Ectodermal cell (in vitro differentiated cells): Measurements from ENCODE around the gene USP20.
"Not testable (repeated sequence)": the region's sequence is repeated elsewhere in the genome, so short reads cannot be mapped to it uniquely, and the experiment has no call there.

Experiments
- H3K27ac ChIP-seq: 2 replicates; pipeline ENCODE4 v1.7.0; 2013; ENCODE audit warnings: mild to moderate bottlenecking, low read depth, low read length; ENCODE audit not compliant: insufficient read depth, poor library complexity, severe bottlenecking
- H3K27me3 ChIP-seq: 2 replicates; pipeline ENCODE4 v1.7.0; 2013; ENCODE audit warnings: mild to moderate bottlenecking, low read length; ENCODE audit not compliant: insufficient read depth, control insufficient read depth, poor library complexity, severe bottlenecking
- H3K36me3 ChIP-seq: one replicate; pipeline ENCODE4 v1.7.0; 2013; ENCODE audit warnings: low read length; ENCODE audit not compliant: control insufficient read depth, insufficient read depth
- H3K4me1 ChIP-seq: one replicate; pipeline ENCODE4 v1.7.0; 2013; ENCODE audit warnings: low read length; ENCODE audit not compliant: control insufficient read depth, insufficient read depth
- H3K4me3 ChIP-seq: 2 replicates; pipeline ENCODE4 v1.7.0; 2013; ENCODE audit warnings: low read depth, low read length, control low read depth; ENCODE audit not compliant: insufficient read depth
- H3K9me3 ChIP-seq: 2 replicates; pipeline ENCODE4 v1.7.0; 2013; ENCODE audit warnings: mild to moderate bottlenecking, low read length, moderate library complexity; ENCODE audit not compliant: control insufficient read depth
- WGBS, 2 experiments: methylation state at CpG; one replicate each; pipeline ENCODE4 v1.1.7; 2013; ENCODE audit warnings: missing lambda C conversion rate in 2 of 2; 5-methylcytosine and 5-hydroxymethylcytosine counted together

The USP20 gene

DNA sequence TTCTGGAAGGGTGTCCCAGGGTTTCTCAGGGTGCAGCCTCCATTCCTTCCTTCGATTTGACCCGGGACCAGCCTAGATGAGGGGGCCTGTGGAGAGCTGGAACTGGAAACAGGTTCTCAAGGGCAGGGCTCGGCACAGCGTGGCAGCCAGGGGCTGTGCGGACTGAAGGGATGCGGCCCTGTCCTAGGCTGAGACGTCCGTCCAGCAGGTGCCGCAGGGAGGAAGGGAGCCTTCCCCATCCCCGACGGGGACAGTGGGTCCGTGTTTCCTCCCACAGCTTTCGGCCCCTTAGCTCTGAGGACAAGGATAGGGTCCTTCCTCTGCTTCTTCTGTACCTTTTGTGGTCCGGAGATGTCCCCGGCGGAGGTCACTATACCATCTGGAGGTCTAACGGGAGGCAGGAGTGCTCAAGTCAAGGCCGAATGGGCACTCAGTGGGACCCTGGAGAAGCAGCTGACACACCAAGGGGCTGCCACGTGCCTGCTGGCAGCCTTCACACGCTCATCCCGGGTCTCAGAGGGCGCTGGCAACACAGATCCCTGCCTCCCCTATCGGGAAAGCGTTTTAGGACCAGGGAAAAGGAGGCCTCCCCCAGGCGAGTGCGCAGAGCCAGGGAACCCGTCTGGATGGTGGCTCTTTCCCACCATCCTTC lies 49.9 kb downstream of the USP20 start:
- Histone ChIP-seq H3K36me3 (peaks cover 3% of the 10 kb centered on the region), H3K27ac (no peak overlapping the region), H3K9me3 (no peaks in the 10 kb centered on the region), H3K4me1 (peaks cover 12% of the 10 kb centered on the region), H3K27me3 (no peaks in the 10 kb centered on the region), H3K4me3 (no peak overlapping the region)
- 63 to 65% methylated on average over 27 of the region's 27 CpGs for WGBS, 2 experiments

DNA sequence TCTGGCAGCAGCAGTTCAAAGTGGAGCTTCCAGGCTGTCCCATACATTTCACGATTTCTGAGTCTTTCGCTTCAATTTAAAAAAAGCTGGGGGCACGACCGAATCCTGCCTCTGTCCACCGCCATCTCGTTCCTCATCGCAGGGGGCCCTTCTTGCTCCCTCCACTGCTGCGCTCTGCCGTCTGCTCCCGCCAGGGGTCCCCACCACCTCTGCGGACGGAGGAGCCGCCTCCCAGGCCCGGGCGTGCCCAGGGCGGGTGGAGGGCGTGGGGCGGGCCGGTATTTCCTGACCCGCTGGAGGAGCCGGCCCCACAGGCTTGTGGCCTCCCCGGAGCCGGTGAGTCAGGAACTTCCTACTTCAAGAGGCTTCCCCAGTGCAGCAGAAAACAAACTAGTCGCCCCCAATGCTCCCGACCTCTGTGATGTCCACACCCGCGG lies 50.4 kb downstream of the USP20 start:
- H3K4me3 ChIP-seq, result no peak overlapping the region
- no peaks in the 10 kb centered on the region for H3K27me3 ChIP-seq
- H3K36me3 ChIP-seq, result peaks cover 3% of the 10 kb centered on the region
- H3K9me3 ChIP-seq, result no peaks in the 10 kb centered on the region
- no peak overlapping the region for H3K27ac ChIP-seq
- WGBS, 2 experiments, result 6 to 8% methylated on average over 27 of the region's 27 CpGs
- H3K4me1 ChIP-seq, result peaks cover 12% of the 10 kb centered on the region

DNA sequence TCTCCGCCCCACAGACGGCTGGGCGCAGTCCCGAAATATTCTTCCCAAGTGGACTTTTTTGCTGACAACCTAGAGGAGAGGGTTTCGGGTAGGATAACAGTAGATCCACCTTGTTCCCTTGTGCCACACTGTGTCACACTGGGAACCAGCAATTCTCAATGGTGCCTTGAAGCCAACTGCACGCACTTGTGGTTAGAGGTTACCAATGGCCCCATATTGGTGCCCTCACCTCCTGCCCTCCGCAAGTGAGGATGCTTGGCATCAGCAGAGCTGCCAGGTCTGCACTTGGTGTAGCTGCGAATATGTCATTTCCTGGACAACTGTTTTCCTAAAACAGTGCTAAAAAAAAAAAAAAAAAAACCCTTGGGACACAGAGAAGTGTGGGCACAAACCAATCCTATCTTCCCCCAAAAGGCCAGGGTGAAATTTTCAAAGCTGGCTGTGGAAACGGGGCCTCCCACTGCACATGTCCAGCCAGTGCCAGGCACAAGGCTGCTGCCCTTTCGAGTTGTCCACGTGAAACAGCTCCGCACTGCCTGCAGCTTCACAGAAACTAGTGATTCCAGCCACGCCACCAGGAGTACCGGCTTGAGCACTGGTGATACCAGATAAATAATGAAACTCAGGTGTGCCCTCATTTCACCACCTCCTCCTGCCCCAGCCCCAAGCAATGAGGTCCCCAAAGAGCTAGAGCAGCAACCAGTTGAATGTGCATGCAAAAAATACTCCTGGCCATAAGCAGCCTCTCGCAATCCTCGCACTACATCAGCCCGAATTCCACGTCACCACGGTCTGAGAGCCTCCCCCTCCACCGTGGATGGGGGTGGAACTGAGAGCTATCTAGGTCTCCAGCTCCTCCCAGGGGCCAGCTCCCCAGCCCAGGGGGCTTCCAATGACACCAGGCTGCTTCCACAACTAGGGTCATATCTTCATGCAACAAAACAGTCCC lies 51.2 kb downstream of the USP20 start:
- H3K4me3 ChIP-seq, result no peak overlapping the region
- 87 to 90% methylated on average over 20 of the region's 20 CpGs for WGBS, 2 experiments
- H3K9me3 ChIP-seq, result no peaks in the 10 kb centered on the region
- peaks cover 3% of the 10 kb centered on the region for H3K36me3 ChIP-seq
- peaks cover 12% of the 10 kb centered on the region for H3K4me1 ChIP-seq
- no peak overlapping the region for H3K27ac ChIP-seq
- H3K27me3 ChIP-seq, result no peaks in the 10 kb centered on the region

DNA sequence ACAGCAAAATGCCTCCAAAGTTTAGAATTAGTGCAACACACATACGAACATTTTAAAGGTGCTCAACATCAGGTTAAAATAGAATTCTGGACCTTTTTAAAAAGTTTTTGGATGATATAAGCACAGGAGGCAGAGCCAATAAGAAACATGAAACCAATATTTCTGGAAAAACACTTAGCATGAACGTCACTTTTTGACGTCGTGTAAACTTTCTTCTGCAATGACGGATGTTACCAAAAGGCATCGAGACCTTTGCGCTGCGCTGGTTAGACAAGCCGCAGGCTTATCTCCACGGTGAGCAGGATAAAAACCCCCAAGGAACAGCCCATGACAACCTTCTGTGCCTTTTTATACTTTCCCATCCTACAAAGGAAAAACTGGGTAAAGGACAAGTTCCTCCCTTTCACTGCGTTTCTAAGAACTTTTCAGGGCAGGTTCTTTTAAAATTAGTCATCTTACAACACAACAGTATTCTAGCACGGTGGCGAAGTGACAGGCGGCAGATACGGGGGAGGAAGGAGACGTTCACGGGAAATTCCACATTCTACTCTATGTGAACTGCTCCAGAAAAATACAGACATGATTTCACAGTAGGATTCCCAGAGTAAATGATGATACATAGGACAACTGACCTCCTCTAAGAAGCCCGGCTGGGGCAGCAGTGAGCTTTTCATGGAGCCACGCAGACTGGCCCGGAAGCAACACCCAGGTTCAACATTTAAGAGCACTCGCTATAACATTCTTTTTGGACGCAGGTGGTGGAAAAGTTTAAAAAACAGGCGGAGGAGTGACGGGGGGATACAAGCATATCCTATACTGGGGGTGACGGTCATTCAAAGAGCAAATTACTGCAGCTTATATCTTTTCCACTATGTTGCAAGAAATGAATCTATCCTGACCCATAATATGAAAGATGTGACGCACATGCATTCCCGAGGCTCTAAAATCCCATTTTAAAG lies 52.4 kb downstream of the USP20 start:
- no peaks in the 10 kb centered on the region for H3K27me3 ChIP-seq
- H3K36me3 ChIP-seq, result peaks cover 3% of the 10 kb centered on the region
- no peaks in the 10 kb centered on the region for H3K9me3 ChIP-seq
- peaks cover 16% of the 10 kb centered on the region for H3K4me1 ChIP-seq
- no peak overlapping the region for H3K4me3 ChIP-seq
- 87% methylated on average over 27 of the region's 27 CpGs for WGBS, 2 experiments
- H3K27ac ChIP-seq, result no peak overlapping the region

DNA sequence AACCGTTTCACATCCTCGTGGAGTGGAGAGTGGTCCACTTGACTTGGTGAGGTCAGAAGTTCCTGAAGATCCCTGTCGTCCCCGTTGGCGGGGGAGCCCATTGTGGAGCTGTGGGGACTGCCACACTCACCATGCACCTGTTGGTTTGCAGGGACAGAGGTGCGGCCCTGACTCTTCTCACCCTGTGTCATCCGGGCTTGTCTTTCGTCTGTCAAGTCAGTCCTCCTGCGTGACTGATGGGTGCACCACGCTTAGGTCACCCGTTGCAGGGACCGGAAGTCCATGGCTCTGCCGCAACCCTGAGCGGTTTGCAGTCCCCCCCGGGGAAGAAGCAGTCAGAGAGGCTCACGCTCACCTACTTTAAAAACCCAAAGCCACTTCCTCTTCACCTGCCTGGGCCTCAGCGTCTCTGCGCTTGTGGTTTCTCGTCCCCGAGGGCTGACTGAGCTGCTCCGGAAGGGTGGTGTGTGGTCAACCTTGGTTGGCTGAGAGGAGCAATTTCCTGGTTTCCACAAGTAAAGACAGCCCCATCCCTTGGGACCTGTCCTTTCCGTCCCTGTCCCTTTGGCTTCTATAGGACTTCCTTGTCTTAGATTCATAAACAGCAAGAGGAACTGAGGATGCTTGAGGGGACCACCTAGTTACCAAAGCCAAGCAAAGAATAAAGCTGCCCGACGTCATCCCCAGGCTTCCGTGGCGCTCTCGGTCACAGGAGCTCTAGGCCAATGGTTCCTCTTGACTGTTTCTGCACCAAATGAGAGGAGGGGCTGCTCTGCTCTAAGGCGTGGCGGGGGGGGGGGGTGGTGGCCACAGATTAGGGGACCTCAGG lies 53.2 kb downstream of the USP20 start:
- no peaks in the 10 kb centered on the region for H3K9me3 ChIP-seq

DNA sequence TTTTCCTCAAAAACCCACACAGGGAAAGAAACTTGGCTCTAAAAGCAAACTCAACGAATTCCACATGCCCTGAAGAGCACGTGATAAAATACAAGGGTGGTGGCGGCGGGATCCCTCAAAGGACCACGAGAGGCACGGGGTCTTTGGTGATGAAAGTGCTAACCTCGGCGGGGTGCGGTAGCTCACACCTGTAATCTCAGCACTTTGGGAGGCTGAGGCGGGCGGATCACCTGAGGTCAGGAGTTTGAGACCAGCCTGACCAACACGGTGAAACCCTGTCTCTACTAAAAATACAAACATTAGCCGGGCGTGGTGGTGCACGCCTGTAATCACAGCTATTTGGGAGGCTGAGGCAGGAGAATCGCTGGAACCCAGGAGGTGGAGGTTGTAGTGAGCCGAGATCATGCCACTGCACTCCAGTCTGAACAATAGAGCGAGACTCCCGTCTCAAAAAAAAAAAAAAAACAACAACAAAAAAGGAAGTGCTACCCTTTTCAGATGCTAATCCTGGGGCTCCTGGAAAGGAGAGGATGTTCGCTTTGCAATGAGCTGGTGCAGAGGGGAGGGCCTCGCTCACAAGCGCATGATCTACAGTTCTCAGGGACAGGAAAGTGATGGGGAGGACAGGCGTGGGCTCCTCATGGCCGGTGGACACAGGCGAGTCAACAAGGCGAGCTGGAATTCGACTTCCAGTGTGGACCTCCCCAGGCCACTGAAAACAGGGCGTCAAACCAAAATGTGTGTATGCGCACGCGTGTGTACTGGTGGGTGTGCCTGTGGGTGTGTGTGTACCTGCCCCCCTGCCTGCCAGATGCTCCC lies 54.1 kb downstream of the USP20 start:
- no peaks in the 10 kb centered on the region for H3K27me3 ChIP-seq
- no peaks in the 10 kb centered on the region for H3K9me3 ChIP-seq
- 82 to 84% methylated on average over 31 of the region's 31 CpGs for WGBS, 2 experiments
- peaks cover 16% of the 10 kb centered on the region for H3K4me1 ChIP-seq
- no peak overlapping the region for H3K27ac ChIP-seq
- peaks cover 3% of the 10 kb centered on the region for H3K36me3 ChIP-seq
- H3K4me3 ChIP-seq, result no peak overlapping the region

More for the DNA sequence above, 53.2 kb downstream of the USP20 start:
- H3K27ac ChIP-seq, result no peak overlapping the region
- WGBS, 2 experiments, result 90 to 92% methylated on average over 29 of the region's 29 CpGs
- H3K27me3 ChIP-seq, result no peaks in the 10 kb centered on the region
- no peak overlapping the region for H3K4me3 ChIP-seq
- peaks cover 16% of the 10 kb centered on the region for H3K4me1 ChIP-seq
- H3K36me3 ChIP-seq, result peaks cover 3% of the 10 kb centered on the region

DNA sequence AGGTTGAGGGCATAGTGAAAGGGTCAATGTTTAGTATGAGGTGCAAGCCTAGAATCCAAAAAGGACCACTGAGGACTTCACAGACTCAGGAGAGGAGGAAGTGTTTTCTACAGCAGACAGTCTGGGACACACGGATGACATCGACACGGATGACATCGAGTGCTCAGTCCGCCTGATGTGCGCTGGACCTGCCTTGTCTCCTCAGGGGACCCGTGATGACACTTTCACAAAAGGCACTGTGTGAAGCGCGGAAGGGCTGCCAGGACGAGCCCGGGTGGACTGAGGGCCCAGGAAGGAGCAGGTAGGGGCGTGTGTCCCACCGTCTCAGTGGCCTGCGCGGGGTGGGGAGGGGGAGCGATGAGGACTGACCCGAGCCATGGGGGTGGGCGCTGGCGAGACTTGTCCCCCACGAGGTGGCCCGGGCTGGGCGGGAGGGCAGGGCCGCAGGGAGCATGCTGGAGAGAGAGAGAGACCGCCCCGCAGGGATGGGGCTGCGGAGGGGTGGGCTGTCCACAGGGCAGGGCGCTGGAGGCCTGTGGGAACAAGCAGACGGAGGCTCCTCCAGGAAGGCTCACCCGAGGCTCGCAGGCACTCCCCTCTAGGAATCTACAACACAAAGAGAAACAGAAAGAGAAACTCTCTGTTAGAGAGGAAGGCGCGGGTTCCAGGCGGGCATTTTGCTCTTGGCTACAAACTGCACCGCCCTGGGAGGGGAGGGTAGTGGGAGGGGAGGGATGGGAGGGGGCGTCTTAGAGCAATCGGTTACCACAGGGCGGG lies 54.9 kb downstream of the USP20 start:
- Histone ChIP-seq H3K27ac (peak overlapping the region; percentile 36), H3K9me3 (no peaks in the 10 kb centered on the region), H3K4me1 (peaks cover 9% of the 10 kb centered on the region), H3K27me3 (no peaks in the 10 kb centered on the region), H3K4me3 (no peak overlapping the region), H3K36me3 (peaks cover 3% of the 10 kb centered on the region)
- WGBS, 2 experiments, result 25 to 28% methylated on average over 37 of the region's 37 CpGs

DNA sequence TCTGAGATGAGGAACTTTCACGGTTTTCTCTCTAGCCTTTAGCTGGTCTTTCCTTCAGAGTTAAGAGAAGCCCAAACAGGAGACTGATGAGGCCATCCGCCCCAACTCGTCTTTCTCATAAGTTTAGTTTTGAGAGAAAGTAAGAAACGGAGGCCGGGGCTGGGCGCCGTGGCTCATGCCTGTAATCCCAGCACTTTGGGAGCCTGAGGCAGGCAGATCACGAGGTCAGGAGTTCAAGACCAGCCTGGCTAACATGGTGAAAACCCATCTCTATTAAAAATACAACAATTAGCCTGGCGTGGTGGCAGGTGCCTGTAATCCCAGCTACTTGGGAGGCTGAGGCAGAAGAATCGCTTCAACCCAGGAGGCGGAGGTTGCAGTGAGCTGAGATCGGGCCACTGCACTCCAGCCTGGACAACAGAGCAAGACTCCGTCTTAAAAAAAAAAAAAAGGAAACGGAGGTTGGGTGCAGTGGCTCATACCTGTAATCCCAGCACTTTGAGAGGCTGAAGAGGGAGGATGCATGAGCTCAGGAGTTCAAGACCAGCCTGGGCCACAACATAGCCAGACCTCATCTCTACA lies 55.6 kb downstream of the USP20 start:
- not testable (repeated sequence) for H3K27me3 ChIP-seq, H3K36me3 ChIP-seq, H3K9me3 ChIP-seq, H3K4me3 ChIP-seq, H3K4me1 ChIP-seq
- 77% methylated on average over 14 of the region's 14 CpGs for WGBS, 2 experiments
- peak overlapping the region; percentile 38 for H3K27ac ChIP-seq
